WTC11 (cell line): ENCODE measurements around the gene CKM. TPM values are rescaled to one million over a fixed set of nuclear protein-coding genes. Genes with fewer than 3 reads are reported as not detected.
A peak's percentile ranks its signal among the peaks of the same experiment; 100 is the strongest.

Source experiments
- ATAC-seq: fragments of 200-7000 bp; cut with Tn5 transposase; 2 replicates; pipeline ENCODE4 v1.10.0; 2021; ENCODE audit warnings: mild to moderate bottlenecking, moderate library complexity
- CTCF ChIA-PET: fragments of 300-600 bp; sonication (Branson Sonifier 250); formaldehyde crosslinking; loops from one replicate; lab custom pipeline; 2021; ENCODE audit warnings: antibody characterized with exemption; lab: Charles Lee
- POLR2A ChIA-PET: fragments of 350-600 bp; sonication (Branson Sonifier 250); formaldehyde crosslinking; loops from one replicate; lab custom pipeline; 2021; ENCODE audit warnings: antibody characterized with exemption; lab: Charles Lee
- DNase-seq: peaks from one replicate; pipeline ENCODE4 v3.0.0; 2021; ENCODE audit warnings: low spot score
- H3K27ac Mint-ChIP-seq: 2 replicates; pipeline ENCODE4 v1.8.0; 2021; ENCODE audit warnings: mixed read lengths
- H3K27me3 Mint-ChIP-seq: 2 replicates; pipeline ENCODE4 v1.8.0; 2021; ENCODE audit warnings: low read depth, mild to moderate bottlenecking, moderate library complexity, mixed read lengths
- H3K36me3 Mint-ChIP-seq: 2 replicates; pipeline ENCODE4 v1.8.0; 2021; ENCODE audit warnings: mixed read lengths
- H3K4me1 Mint-ChIP-seq: 2 replicates; pipeline ENCODE4 v1.8.0; 2022; ENCODE audit warnings: mixed read lengths
- H3K4me3 Mint-ChIP-seq: 2 replicates; pipeline ENCODE4 v1.8.0; 2021; ENCODE audit warnings: mild to moderate bottlenecking, moderate library complexity, mixed read lengths
- H3K9me3 Mint-ChIP-seq: 2 replicates; pipeline ENCODE4 v1.8.0; 2021; ENCODE audit warnings: mixed read lengths
- ATF3 ChIP-seq: sonication (generic); formaldehyde crosslinking; conservative IDR thresholded peaks from 2 replicates; pipeline ENCODE4 v1.8.1; 2022; ENCODE audit warnings: mild to moderate bottlenecking, missing genetic modification reagents
- EMX1 ChIP-seq: fragments of 250-450 bp; sonication (Bioruptor Pico); IDR thresholded peaks from 2 replicates; pipeline ENCODE4 v1.8.0; 2021; ENCODE audit warnings: mild to moderate bottlenecking
- FOXK1 ChIP-seq: sonication (generic); formaldehyde crosslinking; IDR thresholded peaks from 2 replicates; pipeline ENCODE4 v1.8.0; 2022; ENCODE audit warnings: mild to moderate bottlenecking, moderate library complexity, missing genetic modification reagents
- GTF2I ChIP-seq: fragments of 250-450 bp; sonication (Bioruptor Pico); conservative IDR thresholded peaks from 2 replicates; pipeline ENCODE4 v1.4.0; 2021; ENCODE audit warnings: mild to moderate bottlenecking
- IRF1 ChIP-seq: sonication (generic); formaldehyde crosslinking; IDR thresholded peaks from 2 replicates; pipeline ENCODE4 v1.8.0; 2023; ENCODE audit warnings: missing genetic modification reagents
- MAX ChIP-seq: sonication (generic); formaldehyde crosslinking; IDR thresholded peaks from 2 replicates; pipeline ENCODE4 v1.8.0; 2022; ENCODE audit warnings: mild to moderate bottlenecking, missing genetic modification reagents
- NFATC4 ChIP-seq: fragments of 250-450 bp; sonication (Bioruptor Pico); IDR thresholded peaks from 2 replicates; pipeline ENCODE4 v1.9.0; 2021; ENCODE audit warnings: mild to moderate bottlenecking
- NFE2L1 ChIP-seq: sonication (generic); formaldehyde crosslinking; IDR thresholded peaks from 2 replicates; pipeline ENCODE4 v1.8.1; 2023; ENCODE audit warnings: missing genetic modification reagents
- NFYB ChIP-seq: sonication (generic); formaldehyde crosslinking; conservative IDR thresholded peaks from 2 replicates; pipeline ENCODE4 v1.8.0; 2022; ENCODE audit warnings: low read depth, missing genetic modification reagents
- PREB ChIP-seq: sonication (generic); formaldehyde crosslinking; IDR thresholded peaks from 2 replicates; pipeline ENCODE4 v1.8.1; 2022; ENCODE audit warnings: mild to moderate bottlenecking, missing genetic modification reagents, moderate library complexity, borderline replicate concordance
- PRRX2 ChIP-seq: fragments of 250-450 bp; sonication (Bioruptor Pico); IDR thresholded peaks from 2 replicates; pipeline ENCODE4 v1.8.0; 2021; ENCODE audit warnings: mild to moderate bottlenecking
- STAT6 ChIP-seq: sonication (generic); formaldehyde crosslinking; conservative IDR thresholded peaks from 2 replicates; pipeline ENCODE4 v1.8.1; 2023; ENCODE audit warnings: mild to moderate bottlenecking, low read depth, missing genetic modification reagents, moderate library complexity
- TCF7 ChIP-seq: sonication (generic); formaldehyde crosslinking; IDR thresholded peaks from 2 replicates; pipeline ENCODE4 v1.8.0; 2022; ENCODE audit warnings: mild to moderate bottlenecking, low read depth, missing genetic modification reagents, moderate library complexity
- USF2 ChIP-seq: sonication (generic); formaldehyde crosslinking; IDR thresholded peaks from 2 replicates; pipeline ENCODE4 v1.8.1; 2023; ENCODE audit warnings: mild to moderate bottlenecking, missing genetic modification reagents, moderate library complexity
- ZBTB43 ChIP-seq: sonication (generic); formaldehyde crosslinking; IDR thresholded peaks from 2 replicates; pipeline ENCODE4 v1.8.1; 2023; ENCODE audit warnings: mild to moderate bottlenecking, missing genetic modification reagents
- ZNF396 ChIP-seq: fragments of 250-450 bp; sonication (Bioruptor Pico); IDR thresholded peaks from 2 replicates; pipeline ENCODE4 v1.8.0; 2021; ENCODE audit warnings: mild to moderate bottlenecking, moderate library complexity, borderline replicate concordance
- ZNF671 ChIP-seq: fragments of 250-450 bp; sonication (Bioruptor Pico); IDR thresholded peaks from 2 replicates; pipeline ENCODE4 v1.8.0; 2021; ENCODE audit warnings: mild to moderate bottlenecking
- total RNA-seq: library from RNA; stranded (reverse); gene quantifications from 3 replicates; pipeline ENCODE4 v1.2.3, GENCODE V29; 2021

The CKM gene
- total RNA-seq, 1 experiment from 2014 or later: not detected

GRCh38 chr19:45304141-45304926 is 18.3 kb downstream of the CKM start:
- Mint-ChIP-seq H3K36me3 (peaks cover 13% of the 10 kb centered on the region), H3K9me3 (peaks cover 8% of the 10 kb centered on the region)
- ChIA-PET CTCF (no interaction called here), POLR2A (no interaction called here)
- no peak for TF ChIP-seq ZNF671 (CRISPR knock-in tag)
- TF ChIP-seq PRRX2 (CRISPR knock-in tag): 0 out of 2 replicates have a peak, but pooled peaks have one; percentile 47
- peak; percentile 70 for TF ChIP-seq USF2 (CRISPR knock-in tag)
- no peak for TF ChIP-seq FOXK1 (CRISPR knock-in tag)
- 0 out of 2 replicates have a peak, but pooled peaks have one; percentile 45 for TF ChIP-seq NFATC4 (CRISPR knock-in tag)
- TF ChIP-seq, all 79 proteins: peak for 3
- Mint-ChIP-seq H3K4me1 (peaks cover 13% of the 10 kb centered on the region), H3K4me3 (no peak overlapping the region), H3K27ac (no peak overlapping the region), H3K27me3 (peaks cover 53% of the 10 kb centered on the region)
- ATAC-seq (no peak), DNase-seq (no peak)

- peaks cover 8% of the 10 kb centered on the region for H3K9me3 Mint-ChIP-seq
- peaks cover 18% of the 10 kb centered on the region for H3K36me3 Mint-ChIP-seq
- ATAC-seq (no peak), DNase-seq (no peak)
- H3K4me1 Mint-ChIP-seq: peaks cover 11% of the 10 kb centered on the region
- ChIA-PET POLR2A (no interaction called here), CTCF (no interaction called here)
- H3K27me3 Mint-ChIP-seq: peaks cover 47% of the 10 kb centered on the region
- H3K27ac Mint-ChIP-seq: no peak overlapping the region
- TF ChIP-seq EMX1 (CRISPR knock-in tag) (no peak), ZBTB43 (CRISPR knock-in tag) (no peak), STAT6 (CRISPR knock-in tag) (no peak), NFYB (no peak), GTF2I (CRISPR knock-in tag) (no peak), IRF1 (no peak), ZNF396 (CRISPR knock-in tag) (no peak), TCF7 (CRISPR knock-in tag) (no peak), MAX (no peak), NFE2L1 (CRISPR knock-in tag) (no peak), ATF3 (CRISPR knock-in tag) (no peak), PREB (CRISPR knock-in tag) (no peak)
- H3K4me3 Mint-ChIP-seq: no peak overlapping the region
These were observed 19.2 kb downstream of the CKM start for GRCh38 chr19:45303269-45304060.
